HuH-7.5 (cell line): ENCODE data around the gene DNMBP.
"Not testable (repeated sequence)": the region's sequence is repeated elsewhere in the genome, so short reads cannot be mapped to it uniquely, and the experiment has no call there.

Experiments used
- DNase-seq: peaks from one replicate; pipeline ENCODE4 v3.0.0; 2011; ENCODE audit warnings: low spot score

Gene DNMBP

DNA sequence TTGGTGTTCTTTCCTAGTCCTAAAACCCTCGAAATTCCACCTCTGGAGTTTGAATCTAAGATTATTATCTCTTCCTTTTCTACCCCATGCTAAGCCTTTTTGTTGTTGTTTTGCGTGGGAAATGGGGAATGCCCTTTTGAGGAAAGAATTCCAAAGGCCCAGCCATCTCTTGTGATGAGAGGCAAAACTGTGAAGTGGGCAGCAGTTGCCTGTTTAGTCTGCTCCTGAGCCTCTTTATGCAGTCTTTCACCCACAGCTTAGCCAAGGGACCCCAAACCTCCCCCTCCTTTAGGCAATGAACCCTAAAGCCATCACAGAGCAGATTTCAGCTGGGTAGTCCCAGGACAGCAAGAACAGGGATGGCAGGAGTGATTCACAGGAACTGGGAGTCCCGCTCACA lies 95.5 kb downstream of the DNMBP start:
- DNase-seq: no peak

DNA sequence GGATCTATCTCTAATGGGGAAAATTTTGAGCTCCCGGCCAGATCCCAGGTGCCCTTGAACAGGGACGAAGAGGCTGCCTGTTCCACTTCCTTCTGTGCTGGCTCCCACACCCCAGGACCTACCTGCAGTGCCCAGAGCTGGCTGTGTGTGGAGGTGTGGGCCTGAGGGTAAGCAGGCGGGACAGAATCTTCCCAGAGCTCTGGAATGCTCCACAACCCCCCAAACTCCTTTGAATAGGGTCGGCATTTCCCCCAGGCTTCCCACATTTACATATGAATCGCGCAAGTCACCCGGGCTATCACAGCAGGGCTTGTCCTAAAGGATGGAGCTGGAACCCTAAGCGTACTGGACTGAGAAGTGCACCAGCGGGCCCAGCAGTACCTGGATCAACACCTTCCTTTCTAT lies 95.9 kb downstream of the DNMBP start:
- DNase-seq: no peak

DNA sequence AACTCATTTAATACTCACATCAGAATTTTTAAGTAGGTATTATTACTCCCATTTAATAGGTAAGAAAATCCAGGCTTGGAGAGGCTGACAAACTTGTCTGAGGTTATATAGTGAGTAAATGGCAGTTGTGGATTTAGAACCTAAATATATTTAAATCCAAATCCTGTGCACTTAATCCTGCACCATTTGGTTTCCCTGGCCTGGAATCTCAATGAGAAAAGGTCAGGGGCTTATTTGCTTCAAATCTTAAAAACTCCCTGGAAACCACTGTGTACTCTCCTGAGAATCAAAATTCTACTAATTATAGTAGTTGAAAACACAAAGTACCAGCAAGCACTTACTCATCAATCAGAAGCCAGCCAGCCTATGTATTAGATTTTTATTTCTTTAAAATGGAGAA lies 97.7 kb downstream of the DNMBP start:
- DNase-seq: no peak

DNA sequence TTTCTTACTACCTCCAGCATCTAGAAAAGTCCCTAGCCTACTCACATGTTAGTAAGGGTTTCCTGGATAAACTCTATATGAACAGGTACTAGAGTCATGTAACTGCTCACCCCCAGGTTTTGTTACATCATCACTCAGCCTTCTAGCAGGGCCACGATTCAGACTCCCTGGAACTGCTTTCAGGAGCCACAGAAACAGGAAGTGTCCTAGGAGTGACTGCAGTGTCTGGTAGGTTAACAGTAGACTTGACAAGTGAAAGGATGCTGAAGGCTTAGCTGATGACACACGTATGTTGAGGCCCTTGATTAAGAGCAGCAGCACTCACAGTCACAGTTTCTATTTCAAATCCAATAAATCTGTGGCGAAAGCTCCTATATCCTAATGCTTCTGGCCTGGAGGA lies 101.2 kb downstream of the DNMBP start:
- DNase-seq: no peak

DNA sequence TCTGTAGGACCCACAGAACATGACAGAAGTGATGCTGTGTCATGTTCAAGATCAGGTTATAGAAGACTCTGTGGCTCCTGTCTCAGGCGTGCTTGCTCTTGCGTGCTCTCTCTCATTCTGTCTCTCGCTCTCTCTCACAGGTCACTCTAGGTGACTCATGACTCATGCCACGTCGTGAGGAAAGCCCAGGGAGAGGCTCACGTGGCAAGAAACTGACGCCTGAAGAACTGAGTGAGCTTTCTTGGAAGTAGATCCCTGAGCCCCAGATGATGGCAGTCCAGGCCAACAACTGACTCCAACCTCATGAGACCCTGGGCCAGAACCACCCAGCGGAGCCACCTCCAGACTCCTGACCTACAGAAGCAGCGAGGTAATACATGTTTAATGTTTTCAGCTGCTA lies 103.3 kb downstream of the DNMBP start:
- DNase-seq: no peak

DNA sequence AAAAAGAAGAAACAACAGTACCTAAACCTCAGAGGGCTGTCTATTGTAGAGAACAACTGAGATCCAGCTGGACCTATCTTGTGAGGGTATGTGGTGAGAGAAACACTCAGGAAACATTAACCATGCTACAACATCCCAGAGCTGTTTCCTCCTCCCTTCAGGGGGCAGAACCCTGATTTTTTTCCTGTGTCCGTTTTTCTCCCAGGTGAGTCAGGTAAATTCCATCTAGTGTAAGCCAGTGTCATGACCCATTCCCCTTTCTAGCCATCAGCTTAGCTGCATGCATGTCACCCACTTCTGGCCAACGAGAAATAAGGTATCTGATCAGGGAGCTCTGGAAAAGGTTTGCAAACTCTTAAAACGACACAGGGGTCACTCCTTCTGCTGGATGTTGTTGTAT lies 103.8 kb downstream of the DNMBP start:
- no peak for DNase-seq

DNA sequence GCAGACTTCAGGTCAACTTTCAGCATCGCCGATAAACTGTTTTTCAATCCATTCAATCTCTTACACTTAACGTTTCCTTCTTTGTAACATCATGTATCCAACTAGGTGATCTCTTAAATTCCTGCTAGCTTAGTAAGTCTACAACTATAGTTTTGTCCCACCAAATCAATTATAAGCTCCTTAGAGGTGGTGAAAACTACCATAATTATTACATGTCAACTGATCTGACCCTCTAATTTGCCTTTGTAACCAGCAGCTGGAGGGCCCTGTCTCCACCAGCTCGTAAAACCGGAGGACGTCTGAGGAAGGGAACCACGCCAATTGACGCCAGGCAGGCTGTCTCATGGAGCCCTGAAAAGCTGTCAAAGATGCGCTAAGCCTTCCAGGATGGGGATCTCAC lies 113.9 kb downstream of the DNMBP start:
- no peak for DNase-seq

DNA sequence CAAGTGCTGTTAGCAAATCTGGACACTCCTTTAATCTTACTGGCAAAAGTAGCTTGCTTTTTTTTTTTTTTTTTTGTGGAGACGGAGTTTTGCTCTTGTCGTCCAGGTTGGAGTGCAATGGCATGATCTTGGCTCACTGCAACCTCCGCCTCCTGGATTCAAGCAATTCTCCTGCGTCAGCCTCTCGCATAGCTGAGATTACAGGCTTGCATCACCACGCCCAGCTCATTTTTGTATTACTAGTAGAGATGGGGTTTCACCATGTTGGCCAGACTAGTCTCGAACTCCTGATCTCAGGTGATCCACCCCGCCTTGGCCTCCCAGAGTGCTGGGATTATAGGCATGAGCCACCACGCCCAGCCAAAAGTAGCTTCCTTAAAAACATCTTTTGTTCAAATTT lies 114.7 kb downstream of the DNMBP start:
- not testable (repeated sequence) for DNase-seq

DNA sequence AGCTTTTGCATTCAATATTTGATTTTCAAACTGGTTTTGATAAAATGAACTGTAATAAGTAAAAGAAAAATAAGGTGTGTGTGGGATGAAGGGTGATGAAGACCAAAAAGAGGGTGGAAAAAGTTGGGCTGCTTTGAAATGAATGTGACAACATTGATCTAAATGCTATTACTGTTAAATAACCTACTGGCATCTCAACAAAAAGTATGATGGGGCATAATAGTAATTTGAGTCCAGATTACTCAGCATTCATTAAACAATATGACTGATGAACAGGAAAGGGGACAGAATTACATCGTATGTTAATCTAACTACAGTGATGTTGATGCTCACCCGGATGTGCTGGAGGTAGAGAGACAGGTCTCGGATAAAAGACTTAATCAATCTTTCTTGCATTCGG lies 115.1 kb downstream of the DNMBP start:
- DNase-seq: no peak

DNA sequence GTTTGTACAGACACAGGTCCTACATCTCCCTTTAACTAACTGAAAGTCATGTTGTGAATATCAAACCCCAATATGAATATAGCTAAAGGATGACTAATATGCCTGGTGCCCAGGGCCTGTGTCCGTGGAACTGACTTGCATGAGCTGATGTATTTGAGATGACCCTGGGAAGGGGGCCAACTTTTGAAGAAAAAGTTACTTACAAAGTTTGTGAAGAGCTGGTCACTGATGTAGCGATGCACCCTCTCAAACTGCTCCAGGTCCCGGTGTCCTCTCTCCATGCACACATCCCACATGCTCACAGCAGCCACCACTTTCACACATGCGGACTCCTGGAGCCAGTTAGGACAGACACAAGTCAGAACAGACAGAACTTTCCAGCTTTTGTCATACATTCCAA lies 121.1 kb downstream of the DNMBP start:
- DNase-seq: no peak

DNA sequence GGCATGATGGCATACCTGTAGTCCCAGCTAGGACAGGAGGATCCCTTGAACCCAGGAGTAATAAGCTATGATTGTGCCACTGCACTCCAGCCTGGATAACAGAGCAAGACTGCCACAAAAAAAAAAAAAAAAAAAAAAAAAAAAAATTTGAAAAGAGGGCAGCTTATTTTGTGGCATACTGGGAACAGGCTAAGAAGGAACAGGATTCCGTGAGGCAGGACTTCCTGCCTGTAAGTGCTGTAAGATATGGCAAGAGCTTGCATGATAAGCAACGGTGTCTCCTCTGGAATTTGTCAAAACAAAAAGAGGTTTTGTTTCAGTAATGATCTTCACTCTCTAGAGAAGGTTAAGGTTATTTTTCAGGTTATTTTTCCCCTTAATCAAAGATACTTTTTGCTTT lies 126.2 kb downstream of the DNMBP start:
- DNase-seq: no peak

DNA sequence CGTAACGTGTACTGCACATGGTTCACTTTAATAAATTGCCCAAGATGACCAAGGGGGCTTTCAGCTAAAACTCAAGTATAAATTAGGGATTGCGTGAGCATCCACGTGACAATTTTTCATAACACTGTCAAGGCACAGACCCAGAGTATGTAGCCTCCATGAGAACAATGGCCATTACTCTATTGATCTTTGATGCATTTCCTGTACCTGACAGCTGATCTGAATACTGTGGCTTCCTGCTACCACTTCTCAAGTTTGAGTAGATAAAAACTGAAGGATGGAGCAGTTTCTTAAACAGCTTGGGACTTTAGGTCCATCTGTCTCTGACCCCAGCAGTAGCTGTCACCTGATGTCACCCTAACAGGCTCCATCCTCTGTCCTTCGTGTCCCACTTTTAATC lies 128.4 kb downstream of the DNMBP start:
- no peak for DNase-seq

DNA sequence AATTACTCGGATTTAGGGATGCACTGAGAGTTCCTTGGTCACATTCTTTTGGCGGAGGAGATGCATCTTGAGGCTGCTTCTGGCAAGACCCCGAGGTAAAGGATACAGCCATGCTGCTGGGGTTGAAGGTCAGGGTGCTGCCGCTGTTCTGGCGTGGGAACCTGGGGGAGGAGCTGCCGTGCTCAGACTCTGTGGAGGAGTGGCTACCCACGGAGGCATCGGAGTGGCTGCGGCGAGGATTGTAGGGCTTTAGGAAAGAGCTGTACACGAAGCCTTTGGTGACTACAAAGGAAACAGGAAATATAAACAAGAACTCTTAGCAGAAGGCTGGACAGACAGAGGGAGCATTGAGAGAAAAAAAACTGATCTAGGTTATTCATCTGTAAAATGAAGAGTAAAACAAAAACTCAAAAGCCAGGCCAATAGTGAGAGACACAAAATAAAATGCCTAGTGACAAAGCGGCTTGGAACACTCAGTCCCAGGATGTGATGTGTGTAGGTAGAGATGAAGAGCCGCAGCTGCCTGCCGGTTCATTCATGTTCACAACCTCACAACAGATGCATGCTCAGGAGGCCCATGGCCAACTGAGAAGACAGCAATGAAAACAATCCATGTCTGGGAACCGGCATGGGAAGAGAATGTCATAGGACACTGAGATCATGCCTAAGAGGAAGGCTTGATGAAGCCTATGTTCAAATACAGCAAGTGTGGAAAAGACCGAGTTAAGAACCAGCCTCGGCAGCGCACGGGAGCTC lies 129.5 kb downstream of the DNMBP start:
- no peak for DNase-seq

DNA sequence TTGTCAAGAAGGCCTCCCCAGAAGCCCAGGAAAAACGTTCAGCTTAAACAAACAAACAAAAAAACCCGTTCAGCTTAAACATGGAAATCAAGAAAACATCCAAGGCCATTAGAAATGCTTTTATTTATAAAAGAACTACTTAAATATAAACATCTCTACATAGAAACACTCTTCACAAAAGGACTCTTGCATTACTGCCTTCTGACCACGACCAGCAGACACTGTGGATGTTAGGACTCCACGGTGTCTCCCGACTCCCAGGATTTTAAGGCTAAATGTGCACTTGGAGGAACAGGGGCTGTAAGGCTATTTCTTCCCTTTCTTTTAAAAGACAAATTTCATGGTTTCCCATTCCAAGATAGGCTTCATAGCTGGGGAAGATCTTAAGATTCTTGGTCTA lies 134.3 kb downstream of the DNMBP start:
- no peak for DNase-seq

DNA sequence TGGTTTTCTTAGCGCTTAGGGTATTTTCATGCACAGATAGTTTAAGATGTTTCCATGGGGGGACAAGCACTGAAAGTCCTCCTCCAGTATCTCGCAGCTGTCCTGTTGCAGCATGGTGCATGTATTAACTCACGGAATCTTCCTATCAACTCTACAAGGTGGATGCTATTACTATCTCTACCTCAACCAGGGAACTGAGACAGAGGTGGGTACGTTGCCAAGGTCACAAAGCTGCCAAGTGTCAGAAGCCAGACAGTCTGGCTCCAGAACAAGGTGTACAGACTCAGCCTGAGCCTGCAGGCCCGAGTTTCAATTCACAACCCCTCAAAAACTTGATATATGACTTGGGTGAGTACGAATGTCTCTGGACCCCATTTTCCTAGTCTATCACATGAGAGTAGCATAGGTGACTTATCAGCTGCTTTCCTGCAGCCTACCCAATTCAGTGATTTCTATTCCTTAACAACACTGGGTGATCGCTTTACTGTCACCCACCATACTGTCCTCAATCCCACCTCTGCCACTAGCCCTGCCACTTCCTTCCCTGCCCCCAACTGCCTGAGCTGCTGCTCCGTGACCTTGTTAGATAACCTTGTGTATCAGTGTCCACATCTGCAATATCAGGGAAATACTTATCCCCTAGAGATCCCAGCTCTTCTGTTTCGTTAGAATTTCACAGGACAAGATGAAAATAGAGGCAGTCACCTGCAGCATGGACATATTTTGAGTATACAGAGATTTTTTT lies 135.2 kb downstream of the DNMBP start:
- DNase-seq: no peak

DNA sequence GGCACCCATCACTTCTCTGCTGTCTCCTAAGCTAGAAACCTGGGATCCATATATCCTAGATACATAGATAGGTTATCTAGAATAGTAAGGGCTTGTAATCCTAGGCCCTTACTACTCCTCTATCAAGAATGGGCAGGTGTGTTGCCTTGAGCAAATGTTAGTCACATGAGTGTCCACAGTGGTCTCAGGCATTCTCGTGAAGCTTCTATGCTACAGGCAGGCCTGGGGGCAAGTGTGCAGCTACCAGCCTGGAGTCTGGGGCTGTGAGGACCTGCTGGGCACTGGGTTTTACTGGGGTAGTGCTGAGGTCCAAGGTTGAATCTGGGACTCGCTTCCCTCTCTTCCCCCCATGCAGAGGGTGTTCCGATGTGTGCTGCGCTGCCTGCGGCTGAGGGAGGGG lies 135.9 kb downstream of the DNMBP start:
- no peak for DNase-seq

DNA sequence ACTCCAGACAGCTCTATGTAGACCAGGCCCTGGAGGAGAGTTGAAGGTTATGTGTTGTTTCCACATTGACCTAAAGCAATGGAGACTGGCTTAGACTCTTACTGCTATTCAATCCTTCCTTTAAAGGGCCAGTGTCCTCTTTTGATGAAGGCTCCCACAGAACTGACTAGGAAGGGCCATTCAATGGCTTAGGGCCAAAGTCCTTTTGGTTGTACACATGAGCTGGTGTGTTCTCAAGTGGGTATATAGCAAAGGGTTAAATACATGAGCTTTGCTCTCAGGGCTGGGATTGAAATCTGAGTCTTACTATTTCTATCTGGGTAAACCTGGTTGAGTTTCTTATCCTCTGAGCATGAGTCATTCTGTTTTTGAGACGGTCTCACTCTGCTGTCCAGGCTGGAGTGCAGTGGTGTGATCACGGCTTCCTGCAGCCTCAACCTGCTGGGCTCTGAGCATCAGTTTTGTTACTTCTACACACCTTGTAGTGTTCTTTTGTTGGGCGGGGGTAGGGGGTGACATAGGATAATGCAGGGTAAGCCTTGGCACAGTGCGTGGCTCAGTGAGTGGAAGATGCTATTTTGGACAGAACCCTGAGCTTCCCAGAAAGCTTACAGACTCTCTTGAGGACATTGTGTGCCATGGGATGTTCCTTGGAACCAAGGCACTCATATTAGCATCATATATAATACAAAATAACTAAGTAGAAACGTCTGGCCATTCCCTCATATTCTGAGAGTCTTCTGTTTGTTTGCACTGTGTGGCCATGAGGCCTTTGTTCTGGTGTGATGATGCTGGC lies 137.2 kb downstream of the DNMBP start:
- DNase-seq: no peak

DNA sequence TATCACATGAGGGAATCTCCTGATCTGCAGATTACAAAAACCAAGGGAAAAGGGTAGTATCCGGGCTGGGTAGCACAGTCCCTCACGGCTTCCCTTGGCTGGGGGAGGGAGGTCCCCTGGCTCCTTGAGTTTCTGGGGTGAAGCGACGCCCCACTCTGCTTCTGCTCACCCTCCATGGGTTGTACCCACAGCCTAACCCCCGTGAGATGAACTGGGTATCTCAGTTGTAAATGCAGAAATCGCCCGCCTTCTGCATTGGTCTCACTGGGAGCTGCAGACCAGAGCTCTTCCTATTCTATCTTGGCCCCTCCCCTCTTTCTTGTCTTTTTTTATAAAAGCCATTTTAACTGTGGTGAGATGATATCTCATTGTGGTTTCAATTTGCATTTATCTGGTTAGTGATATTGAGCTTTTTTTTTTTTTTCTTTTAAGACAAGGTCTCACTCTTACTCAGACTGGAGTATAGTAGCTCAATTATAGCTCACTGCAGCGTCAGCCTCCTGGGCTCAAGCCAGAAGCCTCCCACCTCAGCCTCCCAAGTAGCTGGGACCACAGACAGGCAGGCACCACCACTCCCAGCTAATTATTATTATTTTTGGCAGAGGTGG lies 139.5 kb downstream of the DNMBP start:
- no peak for DNase-seq

DNA sequence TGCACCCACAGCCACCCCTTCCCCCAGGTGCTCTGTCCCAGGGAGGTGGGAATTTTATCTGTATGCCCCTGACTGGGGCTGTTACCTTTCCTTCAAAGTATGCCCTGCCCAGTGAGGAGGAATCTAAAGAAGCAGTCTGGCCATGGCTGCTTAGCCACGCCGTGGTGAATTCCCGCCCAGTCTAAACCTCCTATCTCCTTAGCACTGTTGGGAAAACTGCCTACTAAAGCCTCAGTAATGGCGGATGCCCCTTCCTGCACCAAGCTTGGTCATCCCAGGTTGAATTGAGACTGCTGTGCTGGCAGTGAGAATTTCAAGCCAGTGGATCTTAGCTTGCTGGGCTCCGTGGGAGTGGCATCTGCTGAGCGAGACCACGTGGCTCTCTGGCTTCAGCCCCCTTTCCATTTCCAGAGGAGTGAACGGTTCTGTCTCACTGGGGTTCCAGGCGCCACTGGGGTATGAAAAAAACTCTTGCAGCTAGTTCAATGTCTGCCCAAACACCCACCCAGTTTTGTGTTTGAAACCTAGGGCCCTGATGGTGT lies 140.1 kb downstream of the DNMBP start:
- DNase-seq: no peak

DNA sequence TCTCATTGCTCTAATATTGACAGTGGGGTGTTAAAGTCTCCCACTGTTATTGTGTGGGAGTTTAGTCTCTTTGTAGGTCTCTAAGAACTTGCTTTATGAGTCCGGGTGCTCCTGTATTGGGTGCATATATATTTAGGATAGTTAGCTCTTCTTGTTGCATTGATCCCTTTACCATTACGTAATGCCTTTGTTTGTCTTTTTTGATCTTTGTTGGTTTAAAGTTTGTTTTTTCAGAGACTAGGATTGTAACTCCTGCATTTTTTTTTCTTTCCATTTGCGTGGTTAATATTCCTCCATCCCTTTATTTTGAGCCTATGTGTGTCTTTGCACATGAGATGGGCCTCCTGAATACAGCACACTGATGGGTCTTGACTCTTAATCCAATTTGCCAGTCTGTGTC lies 142.5 kb downstream of the DNMBP start:
- DNase-seq: not testable (repeated sequence)

DNA sequence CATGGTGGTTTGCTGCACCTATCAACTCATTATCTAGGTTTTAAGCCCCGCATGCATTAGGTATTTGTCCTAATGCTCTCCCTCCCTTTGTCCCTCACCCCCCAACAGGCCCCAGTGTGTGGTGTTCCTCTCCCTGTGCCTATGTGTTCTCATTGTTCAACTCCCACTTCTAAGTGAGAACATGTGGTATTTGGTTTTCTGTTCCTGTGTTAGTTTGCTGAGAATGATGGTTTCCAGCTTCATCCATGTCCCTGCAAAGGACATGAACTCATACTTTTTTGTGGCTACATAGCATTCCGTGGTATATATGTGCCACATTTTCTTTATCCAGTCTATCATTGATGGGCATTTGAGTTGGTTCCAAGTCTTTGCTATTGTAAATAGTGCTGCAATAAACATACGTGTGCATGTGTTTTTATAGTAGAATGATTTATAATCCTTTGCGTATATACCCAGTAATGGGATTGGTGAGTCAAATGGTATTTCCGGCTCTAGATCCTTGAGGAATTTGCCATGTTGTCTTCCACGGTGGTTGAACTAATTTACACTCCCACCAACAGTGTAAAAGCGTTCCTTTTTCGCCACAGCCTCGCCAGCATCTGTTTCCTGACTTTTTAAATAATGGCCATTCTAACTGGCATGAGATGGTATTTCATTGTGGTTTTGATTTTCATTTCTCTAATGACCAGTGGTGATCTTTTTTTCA lies 146.1 kb downstream of the DNMBP start:
- DNase-seq: not testable (repeated sequence)

DNA sequence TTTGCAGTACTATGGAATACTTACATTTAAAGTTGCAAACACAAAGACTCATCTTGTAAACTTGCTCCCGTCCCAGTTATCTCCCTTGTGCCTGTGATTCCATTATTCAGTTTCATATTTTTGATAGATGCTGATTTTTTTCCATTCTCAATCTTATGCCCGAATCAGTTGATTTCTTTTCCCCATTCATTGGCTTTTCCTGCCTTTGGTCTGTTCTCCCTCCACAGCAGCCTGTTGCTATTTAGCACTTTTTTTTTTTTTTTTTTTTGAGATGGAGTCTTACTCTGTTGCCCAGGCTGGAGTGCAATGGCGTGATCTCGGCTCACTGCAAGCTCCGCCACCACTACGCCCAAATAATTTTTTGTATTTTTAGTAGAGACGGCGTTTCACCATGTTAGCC lies 149.3 kb downstream of the DNMBP start:
- DNase-seq: no peak
